H9 (cell line): ENCODE data around the gene SECISBP2. TPM values are rescaled to one million over a fixed set of nuclear protein-coding genes. Genes with fewer than 3 reads are reported as not detected.
A peak's percentile ranks its signal among the peaks of the same experiment; 100 is the strongest.

Source experiments
- DNase-seq: peaks from one replicate; pipeline ENCODE4 v3.0.0-alpha.2; 2017
- H2AFZ ChIP-seq: one replicate; pipeline ENCODE4 v1.6.1; 2013; ENCODE audit warnings: mild to moderate bottlenecking, low read length, control low read depth, moderate library complexity
- H2AK5ac ChIP-seq: 2 replicates; pipeline ENCODE4 v1.6.1; 2013; ENCODE audit warnings: low read length, control low read depth, mixed read lengths; ENCODE audit not compliant: insufficient read length
- H2BK120ac ChIP-seq: one replicate; pipeline ENCODE4 v1.6.1; 2013; ENCODE audit warnings: low read depth, mild to moderate bottlenecking, low read length, control low read depth, inconsistent platforms; ENCODE audit not compliant: poor library complexity, severe bottlenecking
- H2BK12ac ChIP-seq: 2 replicates; pipeline ENCODE4 v1.6.1; 2013; ENCODE audit warnings: low read length, control low read depth, mixed read lengths, low read depth; ENCODE audit not compliant: insufficient read length
- H2BK15ac ChIP-seq: 2 replicates; pipeline ENCODE4 v1.6.1; 2013; ENCODE audit warnings: low read depth, low read length, control low read depth
- H2BK20ac ChIP-seq: one replicate; pipeline ENCODE4 v1.6.1; 2013; ENCODE audit warnings: low read depth, mild to moderate bottlenecking, low read length, control low read depth, inconsistent platforms; ENCODE audit not compliant: poor library complexity, severe bottlenecking
- H2BK5ac ChIP-seq: 2 replicates; pipeline ENCODE4 v1.6.1; 2013; ENCODE audit warnings: low read length, control low read depth, mixed read lengths; ENCODE audit not compliant: insufficient read length
- H3K14ac ChIP-seq: 2 replicates; pipeline ENCODE4 v1.6.1; 2013; ENCODE audit warnings: low read length, control low read depth; ENCODE audit not compliant: insufficient read depth
- H3K18ac ChIP-seq: 2 replicates; pipeline ENCODE4 v1.6.1; 2013; ENCODE audit warnings: low read depth, mild to moderate bottlenecking, mixed read lengths, low read length, control low read depth; ENCODE audit not compliant: insufficient read length
- H3K23ac ChIP-seq: 2 replicates; pipeline ENCODE4 v1.6.1; 2013; ENCODE audit warnings: low read length, control low read depth, mixed read lengths, low read depth; ENCODE audit not compliant: insufficient read length
- H3K23me2 ChIP-seq: 2 replicates; pipeline ENCODE4 v1.6.1; 2013; ENCODE audit warnings: low read depth, mild to moderate bottlenecking, mixed read lengths, low read length, control low read depth; ENCODE audit not compliant: insufficient read length, poor library complexity, severe bottlenecking
- H3K27ac ChIP-seq: 2 replicates; pipeline ENCODE4 v1.5.1; 2013; ENCODE audit warnings: low read length, control low read depth, mixed read lengths, low read depth; ENCODE audit not compliant: insufficient read length
- H3K27me3 ChIP-seq: 2 replicates; pipeline ENCODE4 v1.6.1; 2013; ENCODE audit warnings: low read length, control low read depth, inconsistent platforms; ENCODE audit not compliant: insufficient read depth
- H3K4ac ChIP-seq: 2 replicates; pipeline ENCODE4 v1.6.1; 2013; ENCODE audit warnings: low read depth, mild to moderate bottlenecking, control low read depth, inconsistent platforms, low read length, moderate library complexity
- H3K4me1 ChIP-seq: 2 replicates; pipeline ENCODE4 v1.6.1; 2013; ENCODE audit warnings: low read length, control low read depth, inconsistent platforms; ENCODE audit not compliant: insufficient read depth
- H3K4me2 ChIP-seq: 2 replicates; pipeline ENCODE4 v1.6.1; 2013; ENCODE audit warnings: low read length, control low read depth, mixed read lengths; ENCODE audit not compliant: insufficient read length, insufficient read depth
- H3K56ac ChIP-seq: 2 replicates; pipeline ENCODE4 v1.6.1; 2013; ENCODE audit warnings: low read depth, mild to moderate bottlenecking, mixed read lengths, low read length, control low read depth; ENCODE audit not compliant: insufficient read length
- H3K79me1 ChIP-seq: 2 replicates; pipeline ENCODE4 v1.6.1; 2013; ENCODE audit warnings: low read depth, mild to moderate bottlenecking, moderate library complexity, low read length, control low read depth, inconsistent platforms; ENCODE audit not compliant: insufficient read depth, poor library complexity, severe bottlenecking
- H3K79me2 ChIP-seq: 2 replicates; pipeline ENCODE4 v1.6.1; 2013; ENCODE audit warnings: low read length, control low read depth, inconsistent platforms; ENCODE audit not compliant: insufficient read depth
- H3K9ac ChIP-seq: 2 replicates; pipeline ENCODE4 v1.6.1; 2013; ENCODE audit warnings: low read length, control low read depth, mixed read lengths; ENCODE audit not compliant: insufficient read length; ENCODE audit errors: extremely low read depth
- H3K9me3 ChIP-seq: one replicate; pipeline ENCODE4 v1.6.1; 2013; ENCODE audit warnings: low read depth, low read length, inconsistent platforms; ENCODE audit not compliant: control insufficient read depth
- H3T11ph ChIP-seq: one replicate; pipeline ENCODE4 v1.6.1; 2013; ENCODE audit warnings: mild to moderate bottlenecking, low read length, control low read depth, inconsistent platforms
- H4K20me1 ChIP-seq: one replicate; pipeline ENCODE4 v1.6.1; 2013; ENCODE audit not compliant: control insufficient read depth, insufficient read length, insufficient read depth
- H4K5ac ChIP-seq: 2 replicates; pipeline ENCODE4 v1.6.1; 2013; ENCODE audit warnings: low read depth, mild to moderate bottlenecking, mixed read lengths, low read length, control low read depth; ENCODE audit not compliant: insufficient read length
- H4K8ac ChIP-seq: replicated peaks from 2 replicates; pipeline ENCODE4 v1.6.1; 2013; ENCODE audit warnings: low read length, control low read depth, mixed read lengths, low read depth; ENCODE audit not compliant: insufficient read length
- H4K91ac ChIP-seq: 2 replicates; pipeline ENCODE4 v1.6.1; 2013; ENCODE audit warnings: low read depth, mild to moderate bottlenecking, moderate library complexity, mixed read lengths, low read length, control low read depth; ENCODE audit not compliant: insufficient read length
- H3K27ac Mint-ChIP-seq, 3 experiments: 2 replicates in 2 of 3; 3 replicates in 1 of 3; pipeline ENCODE4 v1.8.0; 2020 to 2021; ENCODE audit warnings: mixed read lengths in 3 of 3, mild to moderate bottlenecking in 1 of 3, moderate library complexity in 1 of 3
- H3K27me3 Mint-ChIP-seq: 2 replicates; pipeline ENCODE4 v1.8.0; 2021; ENCODE audit warnings: low read depth, mild to moderate bottlenecking, moderate library complexity, mixed read lengths
- H3K36me3 Mint-ChIP-seq, 3 experiments: 2 replicates in 2 of 3; 3 replicates in 1 of 3; pipeline ENCODE4 v1.8.0; 2020 to 2021; ENCODE audit warnings: low read depth in 3 of 3, mixed read lengths in 3 of 3; ENCODE audit not compliant: insufficient read depth in 1 of 3
- H3K4me1 Mint-ChIP-seq, 2 experiments: 2 replicates each; pipeline ENCODE4 v1.8.0; 2020; ENCODE audit warnings: mixed read lengths in 2 of 2
- H3K4me3 Mint-ChIP-seq, 2 experiments: 2 replicates in 1 of 2; 3 replicates in 1 of 2; pipeline ENCODE4 v1.8.0; 2020 to 2021; ENCODE audit warnings: mild to moderate bottlenecking in 2 of 2, mixed read lengths in 2 of 2, moderate library complexity in 1 of 2
- H3K9me3 Mint-ChIP-seq, 2 experiments: 2 replicates in 1 of 2; 3 replicates in 1 of 2; pipeline ENCODE4 v1.8.0; 2020; ENCODE audit warnings: mild to moderate bottlenecking in 2 of 2, mixed read lengths in 2 of 2, moderate library complexity in 1 of 2
- CTCF ChIP-seq: fragments of 200-600 bp; sonication (generic); conservative IDR thresholded peaks from 3 replicates; pipeline ENCODE4 v1.8.0; 2021; ENCODE audit warnings: antibody characterized with exemption, mild to moderate bottlenecking
- WGBS: extraction: QIAGEN DNeasy Blood & Tissue Kit; methylation state at CpG from one replicate; pipeline ENCODE4 v1.1.7; 2013; ENCODE audit warnings: missing lambda C conversion rate, low lambda C conversion rate, mixed read lengths; ENCODE audit not compliant: insufficient read length; ENCODE audit errors: extremely low coverage; 5-methylcytosine and 5-hydroxymethylcytosine counted together
- long read RNA-seq: library from polyadenylated mRNA; unstranded; transcript quantifications from one replicate; pipeline ENCODE4 v2.0.0, GENCODE V29; 2020
- total RNA-seq: library from RNA; stranded (reverse); gene quantifications from 2 replicates; pipeline ENCODE4 v1.2.1, GENCODE V29; 2021

The SECISBP2 gene
- 58.2 and 62.7 TPM in 2 replicates for total RNA-seq
- long read RNA-seq, partial matches to known transcripts = 71 of 176 reads
- long read RNA-seq, other reads (novel, unspliced or antisense) = 98 of 176 reads

- peak within 1 kb of the TSS; percentile 79 to 88 for H3K4me3 Mint-ChIP-seq
- no peak within 1 kb of the TSS; the same call in 1 of the 2 replicates for H2BK15ac ChIP-seq
- DNase-seq = peak; percentile 97
- peaks cover 28 to 67% (median 67%) of the 10 kb centered on the region in 3 experiments for H3K36me3 Mint-ChIP-seq
- peak within 1 kb of the TSS; percentile 46 for H3K4me2 ChIP-seq
- H2BK20ac ChIP-seq = no peak within 1 kb of the TSS
- H4K91ac ChIP-seq = no peak within 1 kb of the TSS
- no peak within 1 kb of the TSS; the same call in 1 of the 2 replicates for H3K4ac ChIP-seq
- no peak within 1 kb of the TSS for H2AK5ac ChIP-seq
- H3K27ac Mint-ChIP-seq = peak within 1 kb of the TSS; percentile 99 to 100 (median 100)
- peak within 1 kb of the TSS; percentile 96 for H2BK120ac ChIP-seq
- peak; percentile 86 for TF ChIP-seq CTCF
- H3K27ac ChIP-seq = peak within 1 kb of the TSS; percentile 86
- H3K9ac ChIP-seq = peak within 1 kb of the TSS; percentile 88
- H3K27me3 ChIP-seq = no peaks in the 10 kb centered on the region
- peak within 1 kb of the TSS; percentile 99 for H3K14ac ChIP-seq
- H3K79me2 ChIP-seq = peaks cover 29% of the 10 kb centered on the region; the same call in 1 of the 2 replicates
- H3T11ph ChIP-seq = peak within 1 kb of the TSS; percentile 73
- H2BK5ac ChIP-seq = no peak within 1 kb of the TSS
- peak within 1 kb of the TSS; percentile 99 for H3K18ac ChIP-seq
- no peak within 1 kb of the TSS for H3K56ac ChIP-seq
- H3K9me3 Mint-ChIP-seq = no peaks in the 10 kb centered on the region
- no peaks in the 10 kb centered on the region for H3K9me3 ChIP-seq
- no peak within 1 kb of the TSS for H2AFZ ChIP-seq
- no CpG with 5 or more reads among the region's 91 CpGs for WGBS
- H2BK12ac ChIP-seq = peak within 1 kb of the TSS; percentile 65
- peaks cover 4% of the 10 kb centered on the region for H3K23me2 ChIP-seq
- H4K20me1 ChIP-seq = no peaks in the 10 kb centered on the region
- no peaks in the 10 kb centered on the region for H3K4me1 ChIP-seq
- no peak within 1 kb of the TSS for H3K23ac ChIP-seq
- no peaks in the 10 kb centered on the region for H3K27me3 Mint-ChIP-seq
- no peak within 1 kb of the TSS for H4K8ac ChIP-seq
- H3K79me1 ChIP-seq = peaks cover 2% of the 10 kb centered on the region
- H4K5ac ChIP-seq = peak within 1 kb of the TSS; percentile 5
- H3K4me1 Mint-ChIP-seq = peaks cover 35 to 39% of the 10 kb centered on the region in 2 experiments
These were observed at the start of gene SECISBP2 for GRCh38 chr9:89318123-89319014. Gene SECISBP2, plus strand, starts transcription at chr9:89318500. Its CDS starts 77 bp downstream, at chr9:89318577.
